HG03354 (cell line): Measurements from ENCODE around the gene CTNND2.

Source experiments
- ATAC-seq: cut with Tn5 transposase; IDR thresholded peaks from one replicate; pipeline ENCODE4 v1.9.1; 2021; ENCODE audit warnings: mild to moderate bottlenecking; ENCODE audit not compliant: unreplicated experiment, poor library complexity, severe bottlenecking

The CTNND2 gene

DNA sequence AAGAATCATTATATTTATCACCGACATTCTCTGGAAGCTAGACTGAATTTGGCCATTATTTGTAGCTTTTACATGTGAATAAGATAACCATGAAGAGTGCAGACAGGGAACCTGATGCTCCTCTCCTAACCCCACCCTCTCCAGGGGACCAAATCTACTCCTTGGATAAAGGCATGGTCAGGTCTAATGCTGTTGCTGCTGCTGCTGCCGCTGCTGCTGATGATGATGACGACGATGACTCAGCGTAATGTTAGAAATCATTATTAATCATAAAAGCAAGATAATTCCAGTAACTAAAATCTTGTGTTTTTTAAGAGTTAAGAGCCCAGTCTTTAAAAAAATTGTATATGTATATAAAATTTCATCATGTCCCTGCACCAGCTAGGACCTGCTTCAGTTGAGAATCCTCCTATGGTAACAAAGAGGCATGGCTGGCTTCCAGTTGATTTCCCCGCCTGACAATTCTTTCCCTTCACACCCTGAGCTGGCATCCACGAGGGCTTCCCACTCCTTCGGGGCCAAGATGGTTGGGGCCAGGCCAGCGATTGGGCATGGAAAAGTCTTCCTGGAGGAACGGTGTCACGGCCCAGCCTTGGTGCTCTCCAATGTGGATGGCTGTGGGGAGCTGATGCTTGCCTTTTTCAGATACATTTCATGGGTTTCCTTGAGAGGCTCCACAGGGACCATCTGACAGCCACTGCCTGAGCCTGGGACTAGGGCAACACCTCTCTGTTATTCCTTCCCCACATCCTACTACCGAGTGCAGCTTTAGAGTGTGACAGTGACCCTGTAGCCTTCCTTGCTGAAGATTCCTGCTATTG, 400.0 kb downstream of the CTNND2 start:
- ATAC-seq: no peak

DNA sequence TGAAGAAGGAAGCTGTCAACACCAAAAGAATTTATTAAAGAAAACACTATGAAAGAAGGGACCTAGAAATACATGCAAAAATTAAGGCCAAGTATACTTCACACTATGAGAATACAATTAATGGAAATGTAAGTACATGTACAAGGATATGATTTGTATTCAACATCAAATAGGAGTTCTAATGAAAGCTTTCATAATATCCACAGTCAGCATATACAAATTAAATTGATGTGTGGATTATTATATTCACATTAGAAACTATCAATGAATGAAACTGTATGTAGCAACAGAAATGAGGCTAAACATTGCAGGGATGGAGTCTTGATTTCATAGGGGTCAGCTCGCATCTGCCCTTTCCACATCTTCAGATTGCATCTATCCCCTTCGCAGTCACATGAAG, 401.5 kb downstream of the CTNND2 start:
- ATAC-seq: no peak

DNA sequence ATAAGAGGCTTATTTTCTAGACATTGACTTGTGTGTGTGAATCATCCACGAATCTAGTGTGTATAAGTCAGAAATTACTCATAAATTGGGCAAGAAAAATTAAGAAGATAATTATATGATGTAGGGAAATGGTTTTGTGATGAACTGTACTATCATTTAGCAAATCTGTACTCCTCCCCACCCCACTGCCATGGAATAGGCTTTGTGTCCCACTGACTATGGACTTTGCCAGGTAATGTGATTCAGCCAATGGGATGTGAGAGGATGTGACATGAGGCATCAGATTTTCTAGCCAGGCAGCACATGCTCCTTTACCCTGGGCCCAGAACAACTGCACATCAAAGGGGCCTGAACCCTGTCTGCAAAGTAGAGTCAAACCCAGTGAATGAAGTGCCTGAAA, 406.6 kb downstream of the CTNND2 start:
- no peak for ATAC-seq

DNA sequence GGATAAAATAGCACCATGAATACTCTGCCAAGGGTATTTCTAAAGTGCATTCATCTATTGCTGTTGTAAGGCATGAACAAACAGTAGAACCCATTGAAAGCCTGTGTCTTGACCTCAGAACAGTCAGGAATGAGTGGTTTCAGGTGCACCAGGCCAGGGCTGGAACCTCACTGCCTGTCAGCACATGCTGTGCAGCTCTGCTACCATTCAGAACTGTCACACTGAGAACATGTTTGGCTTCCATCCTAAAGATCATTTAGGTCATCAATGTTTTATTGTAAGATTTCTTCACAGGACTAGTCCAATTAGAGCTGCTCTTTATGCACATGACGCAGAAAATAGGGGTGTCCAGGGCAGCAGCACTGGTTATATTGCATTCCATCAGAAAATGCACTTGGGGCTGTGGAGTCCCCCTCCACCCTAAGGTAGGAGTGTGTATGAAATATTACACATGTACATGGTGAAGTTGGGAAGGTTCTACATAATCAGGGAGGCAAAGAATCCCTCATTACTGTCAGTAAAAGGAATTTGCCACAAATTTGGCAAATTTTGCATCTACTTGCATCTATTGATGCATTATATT, 408.0 kb downstream of the CTNND2 start:
- ATAC-seq: no peak

DNA sequence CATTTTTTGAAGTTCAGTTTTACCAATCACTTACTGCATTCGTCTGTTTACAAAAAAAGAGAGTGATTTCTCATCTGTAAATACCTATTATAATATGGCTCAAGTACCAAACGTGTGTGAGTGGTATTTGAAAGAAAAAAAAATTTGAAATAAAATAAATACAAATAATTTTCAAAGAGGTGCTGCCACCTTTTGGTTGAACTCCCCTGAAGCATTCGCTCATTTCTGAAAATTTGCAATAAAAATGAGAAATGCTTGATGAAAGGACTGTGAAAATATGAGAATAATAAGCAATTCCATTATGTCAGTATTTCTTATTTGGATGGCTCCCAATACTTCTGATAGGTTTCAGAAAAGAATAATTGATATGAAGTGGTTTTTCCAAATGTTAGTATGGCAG, 409.9 kb downstream of the CTNND2 start:
- no peak for ATAC-seq

DNA sequence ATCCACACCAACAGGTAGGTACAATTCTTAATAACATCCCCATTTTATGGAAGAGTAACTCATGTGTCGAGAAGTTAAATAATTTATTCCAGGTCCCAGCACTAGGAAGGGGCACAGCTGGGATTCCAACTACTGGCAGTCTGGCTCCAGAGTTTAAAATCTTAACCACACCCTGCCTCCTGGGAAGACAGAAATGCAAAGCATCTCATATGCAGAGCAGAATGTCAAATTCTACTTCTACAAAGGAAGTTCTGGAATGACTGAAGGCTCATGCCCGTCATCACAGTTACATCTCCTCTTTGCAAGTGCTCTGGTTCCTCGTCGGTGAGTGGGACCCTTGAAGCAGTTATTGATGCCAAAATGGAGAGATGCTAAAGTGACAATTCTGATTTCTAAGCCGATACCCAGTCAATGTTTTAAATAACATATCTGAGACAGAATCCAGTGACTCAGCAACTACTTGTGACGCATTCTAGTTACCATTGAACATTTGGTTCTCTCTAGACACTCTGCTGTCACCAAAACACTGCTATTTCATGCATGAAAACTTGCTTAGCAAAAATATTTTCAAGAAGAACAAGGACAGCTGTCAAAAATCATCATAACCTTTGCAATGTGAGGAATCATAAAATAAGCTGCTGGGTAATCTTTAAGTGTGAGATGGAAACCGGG, 412.7 kb downstream of the CTNND2 start:
- no peak for ATAC-seq

DNA sequence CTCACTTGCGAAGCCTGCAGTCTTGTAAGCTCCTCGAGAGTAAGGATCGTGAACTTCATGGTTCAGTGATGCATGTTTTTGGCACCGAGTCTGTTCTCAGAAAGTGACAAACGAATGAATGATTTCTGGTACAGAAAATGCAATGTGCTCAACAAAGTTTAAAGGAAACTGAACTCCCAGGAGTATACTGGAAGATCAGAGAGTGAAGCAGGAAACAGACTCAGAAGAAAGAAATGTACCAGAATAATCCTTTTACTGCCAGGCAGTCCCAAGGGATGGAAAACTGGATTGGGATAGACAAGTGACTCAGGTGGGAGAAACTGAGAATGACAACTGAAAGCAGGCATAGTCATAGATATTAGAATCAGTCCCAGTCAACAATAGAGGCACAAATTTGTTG, 420.6 kb downstream of the CTNND2 start:
- ATAC-seq: no peak

DNA sequence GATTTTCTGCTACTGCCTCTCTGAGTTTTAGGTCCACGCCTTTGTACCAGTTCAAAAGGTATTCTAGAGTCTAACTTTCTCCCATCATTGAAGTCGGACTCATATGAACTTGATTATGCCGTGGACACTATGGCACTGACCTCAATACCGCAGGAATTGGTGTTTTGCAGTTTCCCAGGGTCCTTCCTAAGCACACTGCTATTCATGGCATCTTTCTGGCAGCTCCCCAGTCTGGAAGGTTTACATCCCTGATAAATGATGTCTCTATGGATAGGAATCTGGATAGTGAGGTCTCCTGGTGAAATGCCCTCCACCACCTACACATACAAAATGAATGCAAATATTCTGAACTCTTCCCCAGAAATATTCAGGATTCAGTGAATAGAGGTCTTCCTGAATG, 422.2 kb downstream of the CTNND2 start:
- no peak for ATAC-seq

DNA sequence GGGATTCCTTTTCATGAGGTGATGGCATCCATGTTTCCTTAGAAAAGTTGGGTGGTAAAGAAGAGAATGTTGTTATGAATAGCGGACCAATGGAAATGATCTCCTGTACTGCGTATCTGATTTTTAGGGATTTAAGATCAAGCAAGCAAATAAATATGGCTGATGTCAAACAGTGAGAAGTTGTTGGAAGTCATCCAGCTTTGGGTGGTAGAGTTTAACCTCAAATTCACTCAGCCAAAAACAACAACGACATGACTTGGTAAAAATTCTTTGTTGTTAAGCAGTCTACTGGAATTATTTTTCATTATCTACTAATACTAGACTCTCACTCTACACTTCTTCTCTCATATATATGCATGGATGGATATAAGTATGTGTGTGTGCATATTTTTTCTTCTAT, 426.5 kb downstream of the CTNND2 start:
- no peak for ATAC-seq

DNA sequence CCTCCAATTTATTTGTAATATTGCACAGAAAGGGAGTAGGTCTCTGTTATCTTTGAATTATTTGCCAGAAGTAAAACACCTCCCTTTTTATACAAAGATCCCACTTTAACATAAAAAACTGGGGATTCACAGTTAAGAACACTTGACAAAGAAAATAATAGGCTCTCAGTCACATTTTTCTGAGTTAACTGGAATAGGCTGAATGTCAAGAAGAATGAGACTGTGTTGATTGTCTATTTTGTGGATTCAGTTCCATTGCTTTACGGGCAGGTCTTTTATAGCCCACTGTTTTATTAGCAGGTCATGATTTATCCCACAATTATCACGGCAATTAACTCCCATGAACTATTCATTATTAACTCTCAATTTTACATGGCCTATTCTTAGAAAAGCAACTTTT, 427.4 kb downstream of the CTNND2 start:
- ATAC-seq: no peak

DNA sequence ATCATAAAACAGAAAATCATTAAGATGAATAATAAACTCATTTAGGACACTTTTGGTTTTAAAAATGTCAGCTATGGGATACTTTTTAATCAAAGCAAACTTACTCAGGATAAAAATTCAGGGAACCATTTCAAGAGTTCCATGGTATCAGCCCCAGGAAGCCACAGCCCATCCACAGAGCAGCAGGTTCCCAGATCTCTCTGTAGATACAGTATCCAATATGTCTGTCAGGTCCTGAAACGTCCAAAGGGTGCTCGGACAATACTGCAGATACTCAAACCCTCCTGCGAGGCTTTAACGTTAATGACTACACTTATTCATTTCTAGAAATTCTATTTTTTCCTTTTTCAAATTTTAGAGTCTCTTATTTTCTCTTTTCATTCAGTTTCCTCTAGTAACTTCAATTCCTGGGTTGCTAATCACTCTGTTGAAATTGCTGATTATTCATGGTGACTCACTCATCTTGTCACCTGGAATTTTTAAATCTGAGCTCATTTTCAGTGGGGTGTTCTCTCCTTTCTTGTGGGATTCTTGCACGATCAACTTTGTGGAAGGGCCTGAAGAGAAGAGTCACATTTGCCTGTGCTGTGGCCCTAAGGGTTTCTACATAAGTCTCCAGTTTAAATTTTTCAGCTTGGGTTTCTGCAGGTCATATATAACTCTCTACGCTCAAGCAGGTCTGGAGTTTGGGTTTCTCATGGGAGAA, 435.8 kb downstream of the CTNND2 start:
- ATAC-seq: no peak

DNA sequence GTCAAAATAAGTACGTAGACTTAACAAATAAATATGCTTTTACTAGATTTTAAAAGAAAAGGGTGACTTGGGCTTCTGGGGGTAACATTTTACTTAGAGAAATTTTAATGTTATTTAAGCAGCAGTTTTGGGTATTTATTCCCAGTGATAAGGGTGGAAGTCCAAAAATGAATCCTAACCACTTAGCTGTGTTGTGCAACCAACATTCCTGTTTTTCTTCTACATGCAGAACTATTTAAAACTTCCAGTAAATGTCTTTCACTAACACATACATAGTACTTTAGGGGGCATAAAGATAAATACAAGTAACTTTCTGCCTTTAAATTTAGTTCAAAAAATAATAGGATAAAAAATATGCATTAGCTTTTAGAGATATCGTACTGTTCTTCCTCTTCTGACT, 436.7 kb downstream of the CTNND2 start:
- ATAC-seq: no peak

DNA sequence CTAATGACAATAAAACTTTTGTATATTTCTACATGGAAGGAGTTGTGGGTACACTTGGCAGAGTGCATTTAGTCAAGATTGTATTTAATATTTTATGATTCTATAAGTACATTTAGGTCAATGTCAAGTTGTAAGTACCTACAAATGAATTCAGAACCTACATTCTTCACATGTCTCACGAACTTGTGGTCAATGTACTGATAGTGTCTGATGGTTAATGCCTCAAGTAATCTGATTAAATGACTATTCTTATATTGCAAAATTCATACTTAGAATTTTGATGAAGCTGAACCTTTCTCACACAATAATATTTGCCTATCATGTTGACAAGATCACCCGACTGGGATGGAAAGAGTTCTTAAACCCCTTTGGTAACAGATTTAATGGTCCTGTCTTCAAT, 444.5 kb downstream of the CTNND2 start:
- no peak for ATAC-seq

DNA sequence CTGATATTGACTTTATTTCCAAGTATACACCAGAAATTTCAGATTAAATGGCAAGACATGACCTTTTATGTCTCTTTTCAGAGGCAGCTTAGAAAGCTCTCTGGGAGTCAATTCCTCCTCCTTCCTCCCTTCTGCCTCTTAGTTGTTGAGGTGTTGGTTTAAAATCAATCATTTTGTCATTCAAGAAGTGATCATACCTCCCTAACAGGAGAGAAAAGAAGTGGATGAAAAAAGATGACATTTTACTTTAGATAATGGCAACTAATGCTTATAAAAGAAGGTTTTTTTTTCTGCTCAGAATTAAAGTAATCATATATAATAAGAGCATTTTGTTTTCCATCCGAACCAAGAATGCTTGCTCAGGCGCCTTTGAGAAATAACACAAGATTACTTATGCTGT, 448.7 kb downstream of the CTNND2 start:
- ATAC-seq: no peak

DNA sequence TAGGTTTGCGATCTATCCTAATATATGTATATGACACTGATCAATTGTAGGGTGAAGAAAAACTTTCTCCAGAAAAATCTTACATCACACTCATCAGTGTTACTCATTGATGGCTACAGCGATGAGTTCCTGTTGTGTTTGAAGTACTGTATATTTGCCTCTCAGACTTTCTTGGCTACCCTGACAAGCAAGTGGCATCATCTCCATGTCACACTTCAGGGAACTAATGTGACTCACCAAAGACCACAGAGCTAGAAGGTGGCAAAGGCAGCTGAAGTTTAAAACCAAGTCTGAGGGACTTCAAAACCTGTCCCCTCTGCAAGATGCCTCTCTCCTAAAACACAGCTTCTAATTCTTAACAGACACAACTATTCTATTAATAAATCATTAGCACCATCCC, 451.4 kb downstream of the CTNND2 start:
- ATAC-seq: no peak

DNA sequence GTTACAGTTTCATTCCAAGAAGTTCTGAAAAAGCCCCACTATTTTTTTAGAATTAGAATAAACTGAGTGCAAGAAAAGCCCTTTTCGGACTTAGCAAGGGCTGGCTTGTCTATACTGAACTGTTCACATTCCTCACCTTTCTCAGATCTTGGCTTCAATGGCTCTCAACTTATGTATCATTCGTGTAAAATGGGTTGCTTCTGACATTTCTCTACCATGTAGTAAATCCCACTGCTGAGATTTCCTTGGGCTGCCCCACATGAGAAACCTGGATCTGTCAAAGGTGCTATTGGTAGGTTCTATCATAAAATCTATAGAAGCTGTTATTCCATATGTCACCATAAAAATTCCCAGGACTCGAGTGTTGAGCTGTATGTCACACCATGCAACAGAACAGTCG, 454.3 kb downstream of the CTNND2 start:
- ATAC-seq: no peak

DNA sequence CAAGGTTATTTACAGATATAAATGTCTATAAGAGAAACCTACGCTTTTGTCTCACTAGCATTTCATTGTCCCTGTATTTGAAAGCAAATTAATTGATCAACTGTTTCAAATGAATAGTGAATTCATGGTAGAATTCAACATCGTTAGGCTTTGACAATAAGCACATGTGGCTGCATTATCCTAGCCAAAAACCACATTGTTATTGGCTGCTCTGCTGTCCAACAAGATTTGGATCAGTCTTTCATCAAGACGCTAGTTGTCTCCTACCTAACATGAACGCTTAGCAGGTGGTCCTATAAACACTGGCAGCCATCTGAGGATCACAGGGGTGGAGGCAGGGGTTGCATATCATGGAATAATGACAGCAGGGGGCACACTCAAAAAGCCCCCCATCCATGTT, 455.0 kb downstream of the CTNND2 start:
- no peak for ATAC-seq

DNA sequence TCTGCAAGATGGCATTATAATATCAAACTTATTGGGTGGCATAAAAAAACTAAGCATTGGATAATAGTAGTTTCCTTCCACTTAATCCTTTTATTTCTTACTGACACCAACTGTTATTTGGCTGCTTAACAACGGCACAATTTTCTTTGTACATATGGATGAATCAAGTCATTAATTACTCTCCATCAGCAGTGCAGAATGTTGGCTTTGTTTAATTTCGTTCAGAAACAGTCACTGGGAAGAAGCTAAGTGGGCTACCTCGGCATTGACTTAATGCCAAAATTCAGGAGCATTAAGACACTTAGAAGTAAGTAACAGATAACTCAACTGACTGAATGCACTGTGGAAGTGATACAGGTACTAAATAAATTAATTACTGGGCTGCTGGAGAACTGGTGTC, 460.4 kb downstream of the CTNND2 start:
- no peak for ATAC-seq

DNA sequence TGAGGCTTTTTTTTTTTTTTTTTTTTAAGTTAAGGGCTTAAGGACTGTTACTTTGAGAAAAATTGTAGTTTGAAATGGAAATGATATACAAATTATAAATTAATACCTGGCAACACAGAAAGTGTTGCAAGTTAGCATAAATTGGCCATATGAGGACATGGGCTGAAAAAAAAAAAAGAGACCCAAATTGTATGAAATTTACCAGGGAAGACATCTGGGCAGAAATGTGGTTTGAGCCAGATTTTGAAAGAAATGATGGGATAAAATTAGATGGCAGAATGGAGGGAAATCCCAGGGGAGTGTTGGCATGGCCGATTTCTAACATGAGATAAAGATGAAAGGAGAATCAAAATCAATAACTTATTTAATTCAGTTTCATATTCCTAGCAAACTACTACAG, 472.1 kb downstream of the CTNND2 start:
- no peak for ATAC-seq

DNA sequence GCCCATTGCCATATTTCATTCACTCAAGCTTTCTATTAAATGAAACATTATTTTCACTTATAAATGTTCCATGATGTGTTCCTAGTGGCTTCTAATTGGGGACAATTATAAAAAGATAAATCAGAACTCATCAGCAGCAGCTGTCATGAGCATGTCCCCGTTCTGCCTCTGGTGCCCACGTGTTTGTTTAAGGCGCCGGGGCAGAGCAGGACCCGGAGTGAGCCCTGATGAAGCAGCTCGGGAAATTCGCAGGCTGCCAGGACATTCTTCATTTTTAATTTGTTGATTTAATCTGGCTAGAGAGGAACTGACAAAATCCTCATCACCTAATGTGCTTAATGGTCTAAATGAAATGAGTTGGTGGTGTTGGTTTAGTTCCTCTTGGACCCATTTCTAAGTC, 475.0 kb downstream of the CTNND2 start:
- no peak for ATAC-seq

DNA sequence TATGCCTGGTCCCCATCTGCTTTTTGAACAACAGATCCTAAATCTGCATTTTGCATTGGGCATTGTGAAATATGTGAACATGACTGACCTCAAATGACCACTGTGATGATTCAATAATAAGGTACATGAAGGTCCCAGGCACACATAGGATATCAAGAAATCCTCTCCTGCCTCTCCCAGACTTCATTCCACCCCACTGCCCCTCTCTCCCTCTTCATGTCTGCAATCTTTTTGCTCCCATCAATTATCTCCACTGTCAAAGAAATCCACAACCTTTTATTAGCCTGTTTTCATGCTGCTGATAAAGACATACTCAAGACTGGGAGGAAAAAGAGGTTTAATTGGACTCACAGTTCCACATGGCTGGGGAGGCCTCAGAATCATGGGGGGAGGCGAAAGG, 476.7 kb downstream of the CTNND2 start:
- ATAC-seq: no peak
